HG03439 (cell line): Measurements from ENCODE around the gene FMNL3.
"Not testable (repeated sequence)": the region's sequence is repeated elsewhere in the genome, so short reads cannot be mapped to it uniquely, and the experiment has no call there.

Experiments used
- ATAC-seq: cut with Tn5 transposase; IDR thresholded peaks from one replicate; pipeline ENCODE4 v1.9.1; 2021; ENCODE audit warnings: mild to moderate bottlenecking, moderate library complexity; ENCODE audit not compliant: unreplicated experiment

Gene FMNL3

GRCh38 chr12:49609875-49610154 is 97.4 kb downstream of the FMNL3 start:
- ATAC-seq, result no peak

- ATAC-seq, result no peak
These were observed 97.9 kb downstream of the FMNL3 start for GRCh38 chr12:49609059-49609874.

- not testable (repeated sequence) for ATAC-seq
These were observed 101.7 kb downstream of the FMNL3 start, which contains the start of gene FAM186B for GRCh38 chr12:49605539-49605938. TSS of gene FAM186B (minus strand) at chr12:49605639. CDS start at chr12:49605477, 162 bp downstream.

- no peak for ATAC-seq
These were observed 102.3 kb downstream of the FMNL3 start for GRCh38 chr12:49604856-49605255.

- no peak for ATAC-seq
These were observed 103.5 kb downstream of the FMNL3 start for GRCh38 chr12:49603721-49604120.

- ATAC-seq, result no peak
These were observed 107.2 kb downstream of the FMNL3 start for GRCh38 chr12:49599961-49600360.

- ATAC-seq, result no peak
These were observed 108.7 kb downstream of the FMNL3 start for GRCh38 chr12:49598527-49598926.

GRCh38 chr12:49588721-49589516 is 118.3 kb downstream of the FMNL3 start:
- no peak for ATAC-seq

- no peak for ATAC-seq
These were observed 118.9 kb downstream of the FMNL3 start for GRCh38 chr12:49588281-49588680.

- no peak for ATAC-seq
These were observed 119.9 kb downstream of the FMNL3 start for GRCh38 chr12:49587174-49587908.
